ENCODE results near the gene FOSB. TPM values are rescaled to one million over a fixed set of nuclear protein-coding genes. Genes with fewer than 3 reads are reported as not detected.

The FOSB gene
- total RNA-seq, 1 experiment from 2014 or later: 1.7 TPM

GRCh38 chr19:45473367-45473681 lies 5.5 kb downstream of the FOSB start:
- no peak for DNase-seq
- Histone ChIP-seq H3K9ac (ENCODE audit: extremely low read depth, insufficient read length, low read length) (no peak overlapping the region), H4K20me1 (ENCODE audit: control insufficient read depth, insufficient read depth, insufficient read length) (no peaks in the 10 kb centered on the region), H3K79me2 (ENCODE audit: insufficient read depth, low read length) (no peaks in the 10 kb centered on the region), H2AFZ (ENCODE audit: low read length) (no peak overlapping the region), H3K4me1 (ENCODE audit: insufficient read depth, low read length) (no peaks in the 10 kb centered on the region), H2BK20ac (ENCODE audit: low read depth, low read length, poor library complexity, severe bottlenecking) (no peak overlapping the region), H3K9me3 (ENCODE audit: control insufficient read depth, low read depth, low read length) (no peaks in the 10 kb centered on the region), H2BK15ac (ENCODE audit: low read depth, low read length) (no peak overlapping the region), H2AK5ac (ENCODE audit: insufficient read length, low read length) (no peak overlapping the region), H3K23ac (ENCODE audit: insufficient read length, low read depth, low read length) (no peak overlapping the region), H4K91ac (ENCODE audit: insufficient read length, low read depth, low read length) (no peak overlapping the region), H2BK120ac (ENCODE audit: low read depth, low read length, poor library complexity, severe bottlenecking) (no peak overlapping the region), H3K18ac (ENCODE audit: insufficient read length, low read depth, low read length) (no peak overlapping the region), H2BK5ac (ENCODE audit: insufficient read length, low read length) (no peak overlapping the region), H3K56ac (ENCODE audit: insufficient read length, low read depth, low read length) (no peak overlapping the region), H3K23me2 (ENCODE audit: insufficient read length, low read depth, low read length, poor library complexity, severe bottlenecking) (peaks cover 10% of the 10 kb centered on the region), H3K14ac (ENCODE audit: insufficient read depth, low read length) (no peak overlapping the region), H2BK12ac (ENCODE audit: insufficient read length, low read depth, low read length) (no peak overlapping the region), H4K5ac (ENCODE audit: insufficient read length, low read depth, low read length) (no peak overlapping the region), H3K79me1 (ENCODE audit: insufficient read depth, low read depth, low read length, poor library complexity, severe bottlenecking) (no peaks in the 10 kb centered on the region), H3K4me2 (ENCODE audit: insufficient read depth, insufficient read length, low read length) (no peak overlapping the region), H3T11ph (ENCODE audit: low read length) (no peak overlapping the region), H4K8ac (replicated peaks; ENCODE audit: insufficient read length, low read depth, low read length) (no peak overlapping the region), H3K4ac (ENCODE audit: low read depth, low read length) (no peak overlapping the region), H3K27ac (ENCODE audit: insufficient read length, low read depth, low read length) (no peak overlapping the region), H3K27me3 (ENCODE audit: insufficient read depth, low read length) (no peaks in the 10 kb centered on the region)
- no peak for TF ChIP-seq CTCF (conservative IDR thresholded peaks at IDR 0.05)
- H3K27me3 Mint-ChIP-seq (ENCODE audit: low read depth): peaks cover 11% of the 10 kb centered on the region
- no peak overlapping the region for H3K27ac Mint-ChIP-seq
- no peaks in the 10 kb centered on the region; a peak in 1 of 5 replicates for H3K9me3 Mint-ChIP-seq
- WGBS (ENCODE audit: extremely low coverage, insufficient read length, low lambda C conversion rate): no CpG with 5 or more reads among the region's 5 CpGs
- peaks cover 0 to 11% (median 0%) of the 10 kb centered on the region in 3 experiments; a peak in 1 of 7 replicates for H3K36me3 Mint-ChIP-seq (ENCODE audit: insufficient read depth in 1 of 3, low read depth in 3 of 3)
- peak overlapping the region in 1 of 2 experiments; percentile 78; a peak in 3 of 5 replicates for H3K4me3 Mint-ChIP-seq
- peaks cover 31 to 58% of the 10 kb centered on the region in 2 experiments for H3K4me1 Mint-ChIP-seq

Data from H9 (cell line).